Urothelium cell line (cell line): ENCODE measurements around the gene FAHD2A.
"Not testable (repeated sequence)": the region's sequence is repeated elsewhere in the genome, so short reads cannot be mapped to it uniquely, and the experiment has no call there.

Experiments
- DNase-seq: peaks from one replicate; pipeline ENCODE4 v3.0.0; 2011; ENCODE audit warnings: low spot score, mixed read lengths
- FAIRE-seq: peaks from 2 replicates; lab custom pipeline; 2011; peaks lifted over from hg19 to GRCh38; lab: Jason Lieb, UNC

The FAHD2A gene

GRCh38 chr2:95402370-95403203 lies at the start of gene FAHD2A:
TSS of gene FAHD2A (plus strand) at chr2:95402708. CDS start at chr2:95405559, 2,851 bp downstream.
- no peak for FAIRE-seq
- DNase-seq, result peak; percentile 99

GRCh38 chr2:95353055-95353575 lies 49.4 kb upstream of the FAHD2A start:
- DNase-seq, result no peak
- FAIRE-seq, result no peak

GRCh38 chr2:95353613-95354468 lies 48.7 kb upstream of the FAHD2A start:
- FAIRE-seq (peak; percentile 9), DNase-seq (no peak)

GRCh38 chr2:95354469-95354901 lies 48.0 kb upstream of the FAHD2A start:
- no peak for FAIRE-seq

GRCh38 chr2:95354925-95355324 lies 47.6 kb upstream of the FAHD2A start:
- DNase-seq (no peak), FAIRE-seq (no peak)

More at GRCh38 chr2:95354469-95354901, 48.0 kb upstream of the FAHD2A start:
- no peak for DNase-seq

- DNase-seq, FAIRE-seq: not testable (repeated sequence)
These were observed 47.0 kb upstream of the FAHD2A start for GRCh38 chr2:95355486-95355885.

GRCh38 chr2:95356821-95357700 lies 45.4 kb upstream of the FAHD2A start:
- DNase-seq, result no peak
- FAIRE-seq, result no peak

- no peak for FAIRE-seq
- no peak for DNase-seq
These were observed 44.7 kb upstream of the FAHD2A start for GRCh38 chr2:95357717-95358280.

GRCh38 chr2:95359031-95359430 lies 43.5 kb upstream of the FAHD2A start:
- FAIRE-seq, result no peak
- DNase-seq, result no peak

- DNase-seq (no peak), FAIRE-seq (no peak)
These were observed 43.0 kb upstream of the FAHD2A start for GRCh38 chr2:95359501-95359930.

GRCh38 chr2:95361216-95361980 lies 41.1 kb upstream of the FAHD2A start:
- FAIRE-seq (peak; percentile 23), DNase-seq (no peak)

GRCh38 chr2:95362486-95362885 lies 40.0 kb upstream of the FAHD2A start:
- DNase-seq (no peak), FAIRE-seq (no peak)

GRCh38 chr2:95366514-95366913 lies 36.0 kb upstream of the FAHD2A start:
- FAIRE-seq, result no peak

GRCh38 chr2:95372216-95372829 lies 30.2 kb upstream of the FAHD2A start:
- FAIRE-seq (no peak), DNase-seq (no peak)

More at GRCh38 chr2:95366514-95366913, 36.0 kb upstream of the FAHD2A start:
- DNase-seq, result no peak

GRCh38 chr2:95372845-95373244 lies 29.7 kb upstream of the FAHD2A start:
- DNase-seq (no peak), FAIRE-seq (no peak)

- DNase-seq, result no peak
- peak; percentile 5 for FAIRE-seq
These were observed 28.5 kb upstream of the FAHD2A start for GRCh38 chr2:95374029-95374428.

GRCh38 chr2:95374451-95374920 lies 28.0 kb upstream of the FAHD2A start:
- DNase-seq (no peak), FAIRE-seq (peak; percentile 63)

- DNase-seq (no peak), FAIRE-seq (no peak)
These were observed 27.5 kb upstream of the FAHD2A start for GRCh38 chr2:95374921-95375471.
